ENCODE data around the gene ARL6IP5.

The ARL6IP5 gene

DNA sequence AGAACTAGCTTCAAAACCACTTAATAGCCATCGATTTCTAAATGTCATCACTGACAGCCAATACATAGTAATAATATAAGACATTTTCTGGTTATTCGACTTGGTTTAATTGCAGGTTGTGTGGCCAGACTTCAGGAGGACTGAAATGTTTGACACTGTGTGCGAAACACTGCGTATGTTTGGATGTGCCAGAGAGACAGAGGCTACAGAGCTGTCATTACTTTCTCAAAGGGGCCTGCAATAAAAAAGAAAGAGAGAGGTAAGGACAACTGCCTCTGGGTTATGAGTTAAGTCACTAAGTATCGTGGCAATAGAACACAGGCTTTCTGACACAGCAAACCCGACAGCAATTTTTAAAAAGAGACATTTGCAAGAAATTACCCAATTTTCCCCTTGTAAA lies 36.8 kb downstream of the ARL6IP5 start:
- Mint-ChIP-seq H3K27me3 (ENCODE audit: low read depth, poor library complexity) (peaks cover 11% of the 10 kb centered on the region), H3K9me3 (no peaks in the 10 kb centered on the region), H3K36me3 (ENCODE audit: low read depth) (no peaks in the 10 kb centered on the region), H3K4me1 (peaks cover 36% of the 10 kb centered on the region), H3K4me3 (peak overlapping the region; percentile 50), H3K27ac (peak overlapping the region; percentile 73)
- TF ChIP-seq, protein P1, sequence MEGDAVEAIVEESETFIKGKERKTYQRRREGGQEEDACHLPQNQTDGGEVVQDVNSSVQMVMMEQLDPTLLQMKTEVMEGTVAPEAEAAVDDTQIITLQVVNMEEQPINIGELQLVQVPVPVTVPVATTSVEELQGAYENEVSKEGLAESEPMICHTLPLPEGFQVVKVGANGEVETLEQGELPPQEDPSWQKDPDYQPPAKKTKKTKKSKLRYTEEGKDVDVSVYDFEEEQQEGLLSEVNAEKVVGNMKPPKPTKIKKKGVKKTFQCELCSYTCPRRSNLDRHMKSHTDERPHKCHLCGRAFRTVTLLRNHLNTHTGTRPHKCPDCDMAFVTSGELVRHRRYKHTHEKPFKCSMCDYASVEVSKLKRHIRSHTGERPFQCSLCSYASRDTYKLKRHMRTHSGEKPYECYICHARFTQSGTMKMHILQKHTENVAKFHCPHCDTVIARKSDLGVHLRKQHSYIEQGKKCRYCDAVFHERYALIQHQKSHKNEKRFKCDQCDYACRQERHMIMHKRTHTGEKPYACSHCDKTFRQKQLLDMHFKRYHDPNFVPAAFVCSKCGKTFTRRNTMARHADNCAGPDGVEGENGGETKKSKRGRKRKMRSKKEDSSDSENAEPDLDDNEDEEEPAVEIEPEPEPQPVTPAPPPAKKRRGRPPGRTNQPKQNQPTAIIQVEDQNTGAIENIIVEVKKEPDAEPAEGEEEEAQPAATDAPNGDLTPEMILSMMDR (IDR thresholded peaks at IDR 0.05), result no peak
- DNase-seq, result no peak

DNA sequence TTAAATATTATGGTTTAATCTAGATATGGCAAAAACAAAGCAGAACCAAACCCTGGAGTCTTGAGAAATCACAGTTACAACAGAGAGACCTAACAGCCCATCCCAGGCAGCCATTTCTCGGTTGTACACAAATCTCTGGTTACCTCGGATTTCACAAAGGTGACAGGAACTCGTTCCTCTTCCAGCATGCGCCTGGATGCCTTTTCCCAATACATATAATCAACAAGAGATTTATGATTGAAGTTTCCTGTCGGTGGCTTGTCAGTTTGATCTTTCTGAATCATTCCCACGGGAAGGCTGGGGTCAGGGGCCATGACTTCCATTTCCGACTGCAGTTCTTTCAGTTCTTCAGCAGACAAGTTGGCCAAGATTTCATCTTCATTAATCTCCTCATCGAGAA lies 37.2 kb downstream of the ARL6IP5 start:
- TF ChIP-seq, protein P1 (IDR thresholded peaks at IDR 0.05), result no peak
- Mint-ChIP-seq H3K27ac (peak overlapping the region; percentile 73), H3K27me3 (ENCODE audit: low read depth, poor library complexity) (peaks cover 11% of the 10 kb centered on the region), H3K36me3 (ENCODE audit: low read depth) (no peaks in the 10 kb centered on the region), H3K4me3 (peak overlapping the region; percentile 50), H3K9me3 (no peaks in the 10 kb centered on the region), H3K4me1 (peaks cover 40% of the 10 kb centered on the region)
- peak; percentile 69 for DNase-seq

DNA sequence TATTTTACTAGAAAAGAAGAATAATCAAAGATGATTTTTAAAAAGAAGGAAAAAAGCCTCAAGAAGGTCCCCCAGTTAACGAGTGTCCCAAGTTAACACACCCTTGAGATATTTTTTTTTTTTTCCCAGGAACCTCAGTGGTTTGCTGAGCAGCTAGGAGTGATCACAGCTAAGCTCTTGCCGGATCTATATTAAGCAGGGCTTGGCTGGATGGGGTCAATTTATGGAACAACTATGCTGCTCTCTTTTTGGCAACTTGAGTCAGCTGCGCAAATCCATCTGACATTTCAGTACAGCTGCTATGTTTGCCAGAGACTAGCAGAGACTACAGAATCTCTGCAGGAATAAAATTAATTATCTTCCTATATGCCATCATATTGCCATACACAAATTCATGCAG lies 37.7 kb downstream of the ARL6IP5 start, which contains the start of gene LMOD3:
TSS of gene LMOD3 (minus strand) at position 193 of the 400 bp plus-strand sequence. CDS start 209 bp downstream, outside the sequence.
- Mint-ChIP-seq H3K4me3 (peak within 1 kb of the TSS; percentile 50), H3K4me1 (peaks cover 45% of the 10 kb centered on the region), H3K36me3 (ENCODE audit: low read depth) (no peaks in the 10 kb centered on the region)

DNA sequence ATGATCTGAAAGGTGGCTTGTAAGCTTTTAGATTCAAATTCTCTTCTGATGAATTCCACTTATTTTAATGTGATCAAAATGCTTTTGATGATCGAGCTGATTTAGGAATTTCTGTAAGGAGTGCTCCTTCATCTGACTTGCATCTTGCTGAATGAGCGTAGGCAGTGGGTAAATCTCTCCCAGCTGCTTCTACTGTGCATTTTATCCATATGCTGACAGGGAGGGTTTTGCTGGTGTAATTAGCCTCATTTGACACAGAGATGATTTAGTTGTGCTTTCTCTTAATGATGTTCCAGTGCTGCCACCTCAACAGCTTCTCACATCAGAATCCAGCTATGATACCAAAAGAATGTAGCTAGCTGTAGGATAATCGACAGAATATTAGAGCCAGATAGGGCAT lies 41.5 kb downstream of the ARL6IP5 start:
- Mint-ChIP-seq H3K4me1 (peaks cover 60% of the 10 kb centered on the region), H3K4me3 (no peak overlapping the region), H3K36me3 (ENCODE audit: low read depth) (no peaks in the 10 kb centered on the region), H3K9me3 (no peaks in the 10 kb centered on the region), H3K27ac (no peak overlapping the region), H3K27me3 (ENCODE audit: low read depth, poor library complexity) (peaks cover 5% of the 10 kb centered on the region)
- no peak for DNase-seq
- TF ChIP-seq, protein P1 (IDR thresholded peaks at IDR 0.05), result no peak

More for the DNA sequence above, 37.7 kb downstream of the ARL6IP5 start, which contains the start of gene LMOD3:
- DNase-seq, result no peak
- Mint-ChIP-seq H3K27me3 (ENCODE audit: low read depth, poor library complexity) (peaks cover 11% of the 10 kb centered on the region), H3K9me3 (no peaks in the 10 kb centered on the region), H3K27ac (peak within 1 kb of the TSS; percentile 73)
- TF ChIP-seq, protein P1 (IDR thresholded peaks at IDR 0.05), result no peak

DNA sequence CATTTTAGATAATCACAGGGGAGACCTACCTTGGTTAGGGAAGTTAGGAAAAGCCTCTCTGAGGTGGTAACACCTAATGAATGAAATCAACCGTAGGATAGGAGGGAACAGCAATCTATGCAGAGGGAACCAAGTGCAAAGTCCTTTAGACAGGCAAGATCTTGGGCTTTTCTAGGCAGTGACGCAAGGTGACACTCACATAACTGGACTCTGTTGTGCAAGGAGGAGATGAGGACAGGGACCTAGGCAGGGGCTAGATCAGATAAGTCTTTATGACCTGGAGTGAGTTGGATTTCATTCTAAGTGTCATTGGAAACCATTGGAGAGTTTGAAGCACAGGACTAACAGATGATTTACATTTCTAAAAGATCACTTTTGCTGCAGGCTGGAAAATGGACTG lies 42.3 kb downstream of the ARL6IP5 start:
- no peaks in the 10 kb centered on the region for H3K36me3 Mint-ChIP-seq (ENCODE audit: low read depth)
- H3K4me3 Mint-ChIP-seq, result no peak overlapping the region
- H3K4me1 Mint-ChIP-seq, result peaks cover 52% of the 10 kb centered on the region
- no peak overlapping the region for H3K27ac Mint-ChIP-seq
- peaks cover 5% of the 10 kb centered on the region for H3K27me3 Mint-ChIP-seq (ENCODE audit: low read depth, poor library complexity)
- H3K9me3 Mint-ChIP-seq, result no peaks in the 10 kb centered on the region
- TF ChIP-seq, protein P1 (IDR thresholded peaks at IDR 0.05), result no peak
- no peak for DNase-seq

DNA sequence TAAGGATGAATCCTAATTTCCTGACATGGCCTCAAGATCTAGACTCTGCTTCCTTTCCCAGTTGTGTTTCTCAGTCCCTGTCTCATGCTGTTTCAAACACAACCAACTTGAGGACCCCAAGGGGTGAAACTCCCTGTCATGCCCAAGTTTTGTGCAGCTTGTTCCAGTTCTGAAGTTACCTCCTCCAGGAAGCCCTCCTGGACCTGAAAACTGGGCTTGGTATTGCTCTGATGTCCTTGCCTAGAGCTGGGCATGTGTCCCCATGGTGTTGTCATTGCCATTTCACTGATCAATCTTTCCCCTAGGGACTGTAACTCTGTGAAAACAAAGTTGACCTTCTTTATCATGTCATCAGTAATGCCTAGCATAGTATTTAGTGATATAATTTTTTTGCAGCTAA lies 43.8 kb downstream of the ARL6IP5 start:
- no peaks in the 10 kb centered on the region for H3K36me3 Mint-ChIP-seq (ENCODE audit: low read depth)
- H3K9me3 Mint-ChIP-seq, result no peaks in the 10 kb centered on the region
- TF ChIP-seq, protein P1 (IDR thresholded peaks at IDR 0.05), result no peak
- H3K4me1 Mint-ChIP-seq, result peaks cover 38% of the 10 kb centered on the region
- peaks cover 5% of the 10 kb centered on the region for H3K27me3 Mint-ChIP-seq (ENCODE audit: low read depth, poor library complexity)
- no peak overlapping the region for H3K4me3 Mint-ChIP-seq
- H3K27ac Mint-ChIP-seq, result no peak overlapping the region
- DNase-seq, result no peak
